Osteocyte (in vitro differentiated cells): ENCODE data around the gene AP3B1. TPM values are rescaled to one million over a fixed set of nuclear protein-coding genes. Genes with fewer than 3 reads are reported as not detected.

Source experiments
- DNase-seq: peaks from one replicate; pipeline ENCODE4 v3.0.0; 2021; ENCODE audit warnings: mixed read lengths; ENCODE audit not compliant: unreplicated experiment; ENCODE audit errors: extremely low spot score
- H3K27ac Mint-ChIP-seq: one replicate; pipeline ENCODE4 v1.8.0; 2021; ENCODE audit warnings: mild to moderate bottlenecking, mixed read lengths; ENCODE audit not compliant: unreplicated experiment
- H3K27me3 Mint-ChIP-seq: one replicate; pipeline ENCODE4 v1.8.0; 2021; ENCODE audit warnings: mixed read lengths; ENCODE audit not compliant: unreplicated experiment
- H3K36me3 Mint-ChIP-seq: one replicate; pipeline ENCODE4 v1.8.0; 2021; ENCODE audit warnings: mixed read lengths; ENCODE audit not compliant: unreplicated experiment
- H3K4me1 Mint-ChIP-seq: one replicate; pipeline ENCODE4 v1.8.0; 2021; ENCODE audit warnings: mixed read lengths; ENCODE audit not compliant: unreplicated experiment
- H3K4me3 Mint-ChIP-seq: one replicate; pipeline ENCODE4 v1.8.0; 2021; ENCODE audit warnings: mild to moderate bottlenecking, moderate library complexity, mixed read lengths; ENCODE audit not compliant: unreplicated experiment
- H3K9me3 Mint-ChIP-seq: one replicate; pipeline ENCODE4 v1.8.0; 2021; ENCODE audit warnings: mixed read lengths; ENCODE audit not compliant: unreplicated experiment
- total RNA-seq: library from RNA; stranded (reverse); gene quantifications from 2 replicates; pipeline ENCODE4 v1.2.1, GENCODE V29; 2021
- TF ChIP-seq, protein P1 (sequence below): fragments of 200-600 bp; sonication (generic); IDR thresholded peaks from 2 replicates; pipeline ENCODE4 v1.5.0; 2021; ENCODE audit warnings: antibody characterized with exemption, mild to moderate bottlenecking, moderate library complexity

AP3B1 gene
- total RNA-seq, 1 donor from 2014 or later = 57.0 TPM

GRCh38 chr5:78019744-78020143 is 274.8 kb downstream of the AP3B1 start:
- Mint-ChIP-seq H3K27ac (no peak overlapping the region), H3K27me3 (no peaks in the 10 kb centered on the region), H3K9me3 (no peaks in the 10 kb centered on the region), H3K36me3 (peaks cover 5% of the 10 kb centered on the region), H3K4me3 (no peak overlapping the region), H3K4me1 (no peaks in the 10 kb centered on the region)
- TF ChIP-seq, protein P1, sequence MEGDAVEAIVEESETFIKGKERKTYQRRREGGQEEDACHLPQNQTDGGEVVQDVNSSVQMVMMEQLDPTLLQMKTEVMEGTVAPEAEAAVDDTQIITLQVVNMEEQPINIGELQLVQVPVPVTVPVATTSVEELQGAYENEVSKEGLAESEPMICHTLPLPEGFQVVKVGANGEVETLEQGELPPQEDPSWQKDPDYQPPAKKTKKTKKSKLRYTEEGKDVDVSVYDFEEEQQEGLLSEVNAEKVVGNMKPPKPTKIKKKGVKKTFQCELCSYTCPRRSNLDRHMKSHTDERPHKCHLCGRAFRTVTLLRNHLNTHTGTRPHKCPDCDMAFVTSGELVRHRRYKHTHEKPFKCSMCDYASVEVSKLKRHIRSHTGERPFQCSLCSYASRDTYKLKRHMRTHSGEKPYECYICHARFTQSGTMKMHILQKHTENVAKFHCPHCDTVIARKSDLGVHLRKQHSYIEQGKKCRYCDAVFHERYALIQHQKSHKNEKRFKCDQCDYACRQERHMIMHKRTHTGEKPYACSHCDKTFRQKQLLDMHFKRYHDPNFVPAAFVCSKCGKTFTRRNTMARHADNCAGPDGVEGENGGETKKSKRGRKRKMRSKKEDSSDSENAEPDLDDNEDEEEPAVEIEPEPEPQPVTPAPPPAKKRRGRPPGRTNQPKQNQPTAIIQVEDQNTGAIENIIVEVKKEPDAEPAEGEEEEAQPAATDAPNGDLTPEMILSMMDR = no peak
- DNase-seq = no peak

DNA sequence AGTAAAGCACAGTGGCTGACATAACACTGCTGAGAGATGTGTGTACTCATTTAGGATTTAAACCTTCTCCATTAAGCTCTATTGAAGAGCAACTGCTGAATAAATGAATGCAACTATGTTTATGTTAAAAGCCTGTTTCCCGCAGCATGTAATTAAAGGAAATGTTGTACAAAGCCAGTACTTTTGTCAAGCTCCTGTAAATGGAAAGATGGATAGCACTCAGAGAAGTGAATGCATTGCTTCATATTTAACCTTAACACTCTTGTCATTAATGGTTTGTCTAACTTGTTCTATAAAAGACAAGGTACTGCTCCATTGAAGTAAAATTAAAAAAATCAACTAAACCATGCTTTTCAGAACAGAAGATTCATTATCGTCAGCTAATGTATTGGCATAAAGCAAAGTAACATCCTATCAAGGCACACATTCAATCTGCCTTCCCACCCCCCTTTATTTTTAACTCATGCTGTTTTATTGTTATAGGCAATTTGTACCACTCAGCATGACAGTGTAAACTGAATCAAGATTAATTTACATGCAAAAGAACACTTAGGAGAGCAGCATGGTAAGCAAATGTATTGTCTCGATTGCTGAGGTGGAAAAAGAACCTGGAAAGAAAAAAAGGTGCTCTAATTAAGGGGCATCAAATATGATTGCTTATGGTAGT is 277.5 kb downstream of the AP3B1 start:
- H3K4me1 Mint-ChIP-seq = no peaks in the 10 kb centered on the region
- no peak for DNase-seq
- H3K27ac Mint-ChIP-seq = no peak overlapping the region
- no peaks in the 10 kb centered on the region for H3K9me3 Mint-ChIP-seq
- peaks cover 9% of the 10 kb centered on the region for H3K36me3 Mint-ChIP-seq
- no peaks in the 10 kb centered on the region for H3K27me3 Mint-ChIP-seq
- TF ChIP-seq, protein P1 = no peak
- no peak overlapping the region for H3K4me3 Mint-ChIP-seq

DNA sequence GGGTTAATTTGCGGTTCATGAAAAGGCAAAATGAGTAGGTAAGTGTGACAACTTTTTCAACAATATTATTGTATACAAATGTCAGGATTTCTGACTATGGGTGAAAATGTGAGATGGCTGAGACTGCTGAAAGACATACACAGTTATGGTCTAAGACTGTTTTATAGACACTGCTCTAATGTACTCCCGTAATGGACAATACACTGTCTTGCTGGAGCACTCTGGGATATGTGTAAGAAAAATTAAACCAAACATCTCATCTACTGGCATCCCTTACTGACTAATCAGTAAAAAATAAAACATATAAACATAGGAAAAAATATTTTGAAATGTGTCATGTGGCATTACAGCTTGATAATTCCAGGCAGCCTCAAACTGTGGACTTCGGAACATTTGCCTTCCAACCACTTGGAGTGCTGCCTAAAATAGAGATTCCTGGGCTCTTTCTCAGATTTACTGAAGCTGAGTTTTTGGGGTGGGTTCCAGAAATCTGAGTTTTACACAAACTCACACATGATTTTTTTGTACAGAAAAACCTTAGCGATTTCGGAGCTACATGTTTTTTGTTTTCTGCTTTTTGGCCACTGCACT is 284.5 kb downstream of the AP3B1 start:
- H3K36me3 Mint-ChIP-seq = peaks cover 4% of the 10 kb centered on the region
- no peak overlapping the region for H3K4me3 Mint-ChIP-seq

GRCh38 chr5:78008356-78008967 is 286.0 kb downstream of the AP3B1 start:
- no peak for DNase-seq
- TF ChIP-seq, protein P1 = peak; percentile 83
- Mint-ChIP-seq H3K36me3 (no peaks in the 10 kb centered on the region), H3K4me1 (peaks cover 4% of the 10 kb centered on the region), H3K27me3 (no peaks in the 10 kb centered on the region), H3K9me3 (no peaks in the 10 kb centered on the region), H3K4me3 (no peak overlapping the region), H3K27ac (no peak overlapping the region)

More for the DNA sequence above, 284.5 kb downstream of the AP3B1 start:
- no peaks in the 10 kb centered on the region for H3K27me3 Mint-ChIP-seq
- no peak for DNase-seq
- H3K9me3 Mint-ChIP-seq = no peaks in the 10 kb centered on the region
- H3K4me1 Mint-ChIP-seq = peaks cover under 1% of the 10 kb centered on the region
- H3K27ac Mint-ChIP-seq = no peak overlapping the region
- TF ChIP-seq, protein P1 = no peak

DNA sequence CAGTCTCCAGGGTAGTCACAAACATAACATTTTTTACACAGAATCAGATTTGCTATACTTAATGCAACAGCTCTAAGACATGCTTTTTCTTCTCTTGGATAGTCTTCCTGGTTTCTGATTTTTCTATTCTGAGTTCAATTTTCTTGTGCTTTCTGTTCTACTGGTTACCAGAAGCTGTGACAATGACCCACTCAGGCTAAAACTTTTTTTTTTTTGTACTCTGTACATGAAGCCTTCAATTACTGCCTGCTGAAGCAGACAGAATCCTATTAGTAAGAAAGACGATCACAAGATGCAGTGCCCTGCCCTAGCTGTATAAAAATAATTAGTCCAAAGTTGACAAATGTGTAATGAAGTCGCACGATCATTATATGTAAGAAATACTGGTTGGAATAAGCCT is 287.3 kb downstream of the AP3B1 start:
- peaks cover 4% of the 10 kb centered on the region for H3K4me1 Mint-ChIP-seq
- H3K4me3 Mint-ChIP-seq = no peak overlapping the region
- no peaks in the 10 kb centered on the region for H3K27me3 Mint-ChIP-seq
- no peak for DNase-seq
- TF ChIP-seq, protein P1 = no peak
- H3K9me3 Mint-ChIP-seq = no peaks in the 10 kb centered on the region
- no peak overlapping the region for H3K27ac Mint-ChIP-seq
- peaks cover 3% of the 10 kb centered on the region for H3K36me3 Mint-ChIP-seq
